Glutamatergic neuron (in vitro differentiated cells): ENCODE measurements around the gene FBLN1. TPM values are rescaled to one million over a fixed set of nuclear protein-coding genes. Genes with fewer than 3 reads are reported as not detected.
"Not testable (repeated sequence)": the region's sequence is repeated elsewhere in the genome, so short reads cannot be mapped to it uniquely, and the experiment has no call there.

Source experiments
- DNase-seq: peaks from one replicate; pipeline ENCODE4 v3.0.0; 2022
- H3K27ac Mint-ChIP-seq: one replicate; pipeline ENCODE4 v1.8.0; 2020; ENCODE audit warnings: mild to moderate bottlenecking, mixed read lengths, inconsistent platforms; ENCODE audit not compliant: unreplicated experiment
- H3K27me3 Mint-ChIP-seq: one replicate; pipeline ENCODE4 v1.8.0; 2020; ENCODE audit warnings: mild to moderate bottlenecking, moderate library complexity, mixed read lengths, inconsistent platforms; ENCODE audit not compliant: unreplicated experiment
- H3K36me3 Mint-ChIP-seq: one replicate; pipeline ENCODE4 v1.8.0; 2020; ENCODE audit warnings: mild to moderate bottlenecking, mixed read lengths, inconsistent platforms; ENCODE audit not compliant: unreplicated experiment
- H3K4me1 Mint-ChIP-seq: one replicate; pipeline ENCODE4 v1.8.0; 2020; ENCODE audit warnings: mild to moderate bottlenecking, low read depth, mixed read lengths, inconsistent platforms; ENCODE audit not compliant: unreplicated experiment
- H3K4me3 Mint-ChIP-seq: one replicate; pipeline ENCODE4 v1.8.0; 2020; ENCODE audit warnings: mild to moderate bottlenecking, mixed read lengths, inconsistent platforms; ENCODE audit not compliant: unreplicated experiment
- H3K9me3 Mint-ChIP-seq: one replicate; pipeline ENCODE4 v1.8.0; 2020; ENCODE audit warnings: mild to moderate bottlenecking, moderate library complexity, mixed read lengths, inconsistent platforms; ENCODE audit not compliant: unreplicated experiment
- CTCF ChIP-seq: fragments of 200-600 bp; sonication (generic); IDR thresholded peaks from one replicate; pipeline ENCODE4 v1.5.0; 2021; ENCODE audit not compliant: partially characterized antibody, unreplicated experiment
- total RNA-seq: library from RNA; stranded (reverse); fragmentation: NEBNext Ultra II Directional; extraction: Animal tissue kit (Norgen Biotek cat#: 25700); gene quantifications from one replicate; pipeline ENCODE4 v1.2.1, GENCODE V29; 2021; ENCODE audit not compliant: unreplicated experiment

FBLN1 gene
- total RNA-seq, 1 donor from 2014 or later, result 184 TPM

DNA sequence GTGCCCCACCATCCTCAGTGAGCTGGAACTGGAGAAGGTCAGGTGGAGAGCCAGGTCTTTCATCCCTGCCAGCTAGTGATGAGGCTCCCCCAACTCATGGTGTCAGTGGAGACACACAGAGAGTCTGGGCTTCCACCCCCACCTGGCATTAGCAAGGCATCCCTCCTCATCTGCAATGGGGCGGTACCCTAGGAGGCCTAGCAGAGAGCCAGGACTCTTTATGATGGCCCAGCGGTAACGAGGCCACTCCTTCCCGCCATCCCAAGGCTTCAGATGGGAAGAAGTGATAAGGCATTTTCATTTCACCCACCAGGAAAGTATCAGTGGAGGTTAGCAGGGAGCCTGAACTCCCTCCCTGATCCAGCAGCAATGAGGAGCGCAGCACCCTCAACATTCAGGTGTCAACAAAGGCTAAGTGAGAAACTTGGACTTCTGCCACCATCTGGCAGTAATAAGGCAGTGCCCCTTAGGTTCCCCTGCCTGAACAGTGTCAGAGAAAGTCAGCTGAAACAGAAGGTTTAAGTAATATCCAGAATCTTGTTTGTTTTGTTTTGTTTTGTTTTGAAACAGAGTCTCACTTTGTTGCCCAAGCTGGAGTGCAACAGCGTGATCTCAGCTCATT is 40.5 kb upstream of the FBLN1 start:
- H3K4me1 Mint-ChIP-seq, result no peaks in the 10 kb centered on the region
- no peak overlapping the region for H3K27ac Mint-ChIP-seq
- H3K4me3 Mint-ChIP-seq, result no peak overlapping the region
- H3K27me3 Mint-ChIP-seq, result peaks cover 11% of the 10 kb centered on the region
- TF ChIP-seq CTCF, result no peak
- H3K9me3 Mint-ChIP-seq, result peaks cover 14% of the 10 kb centered on the region
- H3K36me3 Mint-ChIP-seq, result peaks cover 16% of the 10 kb centered on the region
- no peak for DNase-seq

- Mint-ChIP-seq H3K36me3 (peaks cover 19% of the 10 kb centered on the region), H3K9me3 (peaks cover 14% of the 10 kb centered on the region), H3K27me3 (peaks cover 10% of the 10 kb centered on the region)
- H3K4me3 Mint-ChIP-seq, H3K27ac Mint-ChIP-seq, DNase-seq, H3K4me1 Mint-ChIP-seq: not testable (repeated sequence)
These were observed 39.0 kb upstream of the FBLN1 start for GRCh38 chr22:45463691-45464090.

GRCh38 chr22:45465633-45466032 is 37.0 kb upstream of the FBLN1 start:
- H3K4me1 Mint-ChIP-seq, result peaks cover 3% of the 10 kb centered on the region
- H3K9me3 Mint-ChIP-seq, result peaks cover 11% of the 10 kb centered on the region
- H3K27ac Mint-ChIP-seq, result no peak overlapping the region
- H3K27me3 Mint-ChIP-seq, result peaks cover 8% of the 10 kb centered on the region
- TF ChIP-seq CTCF, result no peak
- H3K4me3 Mint-ChIP-seq, result no peak overlapping the region
- no peak for DNase-seq
- H3K36me3 Mint-ChIP-seq, result peaks cover 19% of the 10 kb centered on the region

DNA sequence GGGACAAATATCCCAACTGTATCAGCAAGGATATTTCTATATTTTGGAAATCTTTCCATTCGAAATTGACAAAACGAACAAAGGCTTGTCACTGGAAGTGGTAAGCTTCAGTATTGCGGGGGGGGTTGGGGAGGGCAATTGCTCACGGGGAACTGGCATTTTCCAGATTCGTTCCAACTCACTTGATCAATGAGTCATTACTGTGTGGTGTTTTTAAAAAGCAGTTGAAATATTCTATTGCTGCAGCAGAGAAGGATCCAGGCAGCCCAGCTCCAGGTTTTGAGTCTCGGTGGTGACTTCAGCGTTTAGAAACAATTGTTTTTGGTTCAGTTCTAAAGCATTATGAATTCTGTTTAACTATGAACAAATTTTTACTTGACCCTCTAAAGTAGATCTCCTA is 33.8 kb upstream of the FBLN1 start:
- DNase-seq, result no peak
- Mint-ChIP-seq H3K36me3 (peaks cover 19% of the 10 kb centered on the region), H3K27ac (no peak overlapping the region), H3K9me3 (peaks cover 5% of the 10 kb centered on the region), H3K4me1 (peaks cover 5% of the 10 kb centered on the region), H3K4me3 (no peak overlapping the region), H3K27me3 (peaks cover 2% of the 10 kb centered on the region)
- TF ChIP-seq CTCF, result no peak

DNA sequence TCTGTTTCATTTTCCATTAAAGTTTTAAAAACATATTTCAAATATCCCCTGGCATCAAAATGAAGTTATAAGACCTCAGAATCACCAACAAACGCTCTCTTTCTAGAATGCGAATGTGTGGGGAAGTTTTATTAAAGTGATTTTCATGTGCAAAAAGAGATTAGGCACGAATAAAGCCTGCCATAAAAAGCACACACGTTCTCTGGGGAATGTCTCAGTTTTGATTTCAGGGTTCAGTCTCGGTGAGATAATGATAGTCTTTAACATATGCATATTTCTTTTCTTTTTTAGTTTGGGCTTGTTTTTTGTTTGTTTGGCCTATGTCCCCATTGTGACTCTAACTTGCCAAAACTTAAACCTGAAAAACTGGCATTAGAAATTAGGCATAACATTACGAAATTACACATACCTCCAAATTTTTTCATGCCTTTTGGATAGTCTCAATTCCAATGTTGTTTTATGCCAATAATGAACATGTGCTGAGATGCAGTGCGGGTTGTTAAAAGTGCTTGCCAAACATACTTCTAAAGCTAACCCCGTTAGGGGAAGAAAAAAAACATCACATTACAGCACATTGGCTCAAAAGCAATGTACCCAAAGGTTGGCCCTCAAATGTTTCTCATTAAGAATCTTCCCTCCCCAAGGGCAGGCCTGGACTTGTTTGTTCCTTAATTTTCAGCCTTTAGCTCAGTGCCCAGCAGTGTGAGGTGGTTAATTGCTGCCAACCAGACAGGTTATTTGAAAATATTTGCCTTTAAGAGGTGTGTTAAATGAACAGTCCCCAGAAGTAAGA is 33.2 kb upstream of the FBLN1 start:
- TF ChIP-seq CTCF, result no peak
- no peak overlapping the region for H3K27ac Mint-ChIP-seq
- no peak overlapping the region for H3K4me3 Mint-ChIP-seq
- peaks cover 5% of the 10 kb centered on the region for H3K9me3 Mint-ChIP-seq
- H3K27me3 Mint-ChIP-seq, result peaks cover 2% of the 10 kb centered on the region
- no peak for DNase-seq
- peaks cover 12% of the 10 kb centered on the region for H3K36me3 Mint-ChIP-seq
- peaks cover 5% of the 10 kb centered on the region for H3K4me1 Mint-ChIP-seq
